ENCODE results near the gene KAZN.

Gene KAZN

GRCh38 chr1:14896381-14897079 is 298.0 kb downstream of the KAZN start:
- CTCF ChIA-PET = no interaction called here
- TF ChIP-seq L3MBTL2 (conservative IDR thresholded peaks at IDR 0.05) (no peak), ELF4 (IDR thresholded peaks at IDR 0.05) (no peak), CTBP1 (IDR thresholded peaks at IDR 0.05; ENCODE audit: borderline replicate concordance) (no peak)
- POLR2A ChIA-PET = no interaction called here
- no peak for DNase-seq (ENCODE audit: extremely low spot score)

- POLR2A ChIA-PET = no interaction called here
- CTCF ChIA-PET = no interaction called here
- TF ChIP-seq ZNF384 (IDR thresholded peaks at IDR 0.05) (no peak), HDGF (IDR thresholded peaks at IDR 0.05; ENCODE audit: borderline replicate concordance) (no peak), ELF4 (IDR thresholded peaks at IDR 0.05) (no peak), L3MBTL2 (conservative IDR thresholded peaks at IDR 0.05) (no peak), NFRKB (IDR thresholded peaks at IDR 0.05) (no peak)
- DNase-seq (ENCODE audit: extremely low spot score) = peak; percentile 21
Measured at GRCh38 chr1:14897080-14897449, 298.6 kb downstream of the KAZN start.

GRCh38 chr1:14897547-14897946 is 299.1 kb downstream of the KAZN start:
- TF ChIP-seq HDGF (IDR thresholded peaks at IDR 0.05; ENCODE audit: borderline replicate concordance) = no peak
- no peak for TF ChIP-seq LEF1 (IDR thresholded peaks at IDR 0.05; ENCODE audit: borderline replicate concordance)
- TF ChIP-seq NFRKB (IDR thresholded peaks at IDR 0.05) = no peak
- TF ChIP-seq CTBP1 (IDR thresholded peaks at IDR 0.05; ENCODE audit: borderline replicate concordance) = no peak
- no peak for TF ChIP-seq L3MBTL2 (conservative IDR thresholded peaks at IDR 0.05)
- no peak for TF ChIP-seq SP1 (IDR thresholded peaks at IDR 0.05)
- TF ChIP-seq ARNT (IDR thresholded peaks at IDR 0.05) = no peak
- no peak for TF ChIP-seq SUZ12 (IDR thresholded peaks at IDR 0.05)
- TF ChIP-seq TARDBP (IDR thresholded peaks at IDR 0.05) = no peak
- TF ChIP-seq PKNOX1 (IDR thresholded peaks at IDR 0.05) = no peak
- no peak for TF ChIP-seq ZNF384 (IDR thresholded peaks at IDR 0.05)
- TF ChIP-seq ELF4 (IDR thresholded peaks at IDR 0.05) = no peak
- no peak for TF ChIP-seq BHLHE40 (IDR thresholded peaks at IDR 0.05; ENCODE audit: borderline replicate concordance)
- no peak for TF ChIP-seq FOXK2 (IDR thresholded peaks at IDR 0.05)
- TF ChIP-seq FOXM1 (IDR thresholded peaks at IDR 0.05; ENCODE audit: borderline replicate concordance) = no peak
- no peak for TF ChIP-seq FOXA1 (IDR thresholded peaks at IDR 0.05)
- POLR2A ChIA-PET = no interaction called here
- no peak for DNase-seq (ENCODE audit: extremely low spot score)
- CTCF ChIA-PET = no interaction called here

GRCh38 chr1:14897997-14898645 is 299.6 kb downstream of the KAZN start:
- TF ChIP-seq SUZ12 (IDR thresholded peaks at IDR 0.05) (no peak), ZNF384 (IDR thresholded peaks at IDR 0.05) (no peak), FOXM1 (IDR thresholded peaks at IDR 0.05; ENCODE audit: borderline replicate concordance) (no peak), BHLHE40 (IDR thresholded peaks at IDR 0.05; ENCODE audit: borderline replicate concordance) (no peak), SP1 (IDR thresholded peaks at IDR 0.05) (no peak), HDGF (IDR thresholded peaks at IDR 0.05; ENCODE audit: borderline replicate concordance) (no peak), ELF4 (IDR thresholded peaks at IDR 0.05) (no peak), ARNT (IDR thresholded peaks at IDR 0.05) (no peak)
- DNase-seq (ENCODE audit: extremely low spot score) = no peak
- ChIA-PET CTCF (interaction anchor here (0.7 kb wide), 1 partner anchor 11 kb away, joined by 3 read pairs; no protein-coding TSS in a partner anchor), POLR2A (no interaction called here)

GRCh38 chr1:14899686-14900085 is 301.2 kb downstream of the KAZN start:
- ChIA-PET POLR2A (no interaction called here), CTCF (no interaction called here)
- DNase-seq (ENCODE audit: extremely low spot score) = no peak
- TF ChIP-seq ELF4 (IDR thresholded peaks at IDR 0.05) (no peak), PKNOX1 (IDR thresholded peaks at IDR 0.05) (no peak), FOXM1 (IDR thresholded peaks at IDR 0.05; ENCODE audit: borderline replicate concordance) (no peak), ARNT (IDR thresholded peaks at IDR 0.05) (no peak), HDGF (IDR thresholded peaks at IDR 0.05; ENCODE audit: borderline replicate concordance) (no peak), TARDBP (IDR thresholded peaks at IDR 0.05) (no peak), NFRKB (IDR thresholded peaks at IDR 0.05) (no peak), L3MBTL2 (conservative IDR thresholded peaks at IDR 0.05) (no peak), FOXA1 (IDR thresholded peaks at IDR 0.05) (no peak), SP1 (IDR thresholded peaks at IDR 0.05) (no peak), FOXK2 (IDR thresholded peaks at IDR 0.05) (no peak), BHLHE40 (IDR thresholded peaks at IDR 0.05; ENCODE audit: borderline replicate concordance) (no peak), LEF1 (IDR thresholded peaks at IDR 0.05; ENCODE audit: borderline replicate concordance) (no peak), SUZ12 (IDR thresholded peaks at IDR 0.05) (no peak), ZNF384 (IDR thresholded peaks at IDR 0.05) (no peak), CTBP1 (IDR thresholded peaks at IDR 0.05; ENCODE audit: borderline replicate concordance) (no peak)

- ChIA-PET CTCF (no interaction called here), POLR2A (no interaction called here)
- TF ChIP-seq FOXM1 (IDR thresholded peaks at IDR 0.05; ENCODE audit: borderline replicate concordance) (no peak), ARNT (IDR thresholded peaks at IDR 0.05) (no peak), PKNOX1 (IDR thresholded peaks at IDR 0.05) (no peak), FOXK2 (IDR thresholded peaks at IDR 0.05) (no peak), CTBP1 (IDR thresholded peaks at IDR 0.05; ENCODE audit: borderline replicate concordance) (no peak), FOXA1 (IDR thresholded peaks at IDR 0.05) (no peak), SP1 (IDR thresholded peaks at IDR 0.05) (no peak), L3MBTL2 (conservative IDR thresholded peaks at IDR 0.05) (no peak), NFRKB (IDR thresholded peaks at IDR 0.05) (no peak), ZNF384 (IDR thresholded peaks at IDR 0.05) (no peak), SUZ12 (IDR thresholded peaks at IDR 0.05) (no peak), HDGF (IDR thresholded peaks at IDR 0.05; ENCODE audit: borderline replicate concordance) (no peak), LEF1 (IDR thresholded peaks at IDR 0.05; ENCODE audit: borderline replicate concordance) (no peak), BHLHE40 (IDR thresholded peaks at IDR 0.05; ENCODE audit: borderline replicate concordance) (no peak), TARDBP (IDR thresholded peaks at IDR 0.05) (no peak)
- no peak for DNase-seq (ENCODE audit: extremely low spot score)
Measured at GRCh38 chr1:14901371-14901954, 303.0 kb downstream of the KAZN start.

Data from HEK293T (cell line).